Measurements from ENCODE around the gene CLMP.
A peak's percentile ranks its signal among the peaks of the same experiment; 100 is the strongest.
"Not testable (repeated sequence)": the region's sequence is repeated elsewhere in the genome, so short reads cannot be mapped to it uniquely, and the experiment has no call there.

The CLMP gene

GRCh38 chr11:123132034-123132766, 62.8 kb downstream of the CLMP start:
- not testable (repeated sequence) for DNase-seq

DNA sequence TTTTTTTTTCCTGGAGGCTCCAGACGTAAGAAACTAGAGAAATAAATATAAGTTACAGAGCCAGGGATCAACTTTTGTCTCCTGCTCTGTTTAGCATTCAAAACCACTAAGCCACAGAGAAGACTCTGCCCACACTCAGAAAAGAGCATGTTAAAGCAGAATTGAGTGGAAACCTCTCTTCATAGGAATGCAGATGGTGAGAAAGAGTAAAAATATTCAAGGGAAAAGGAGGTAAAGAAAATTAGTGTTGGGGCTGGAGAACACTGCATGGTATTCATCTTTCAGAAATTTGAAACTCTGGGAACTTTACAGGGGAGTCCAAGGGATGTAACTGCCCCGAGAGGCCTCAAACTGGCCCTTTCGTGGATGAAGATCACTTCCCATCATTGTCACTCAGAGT, 65.1 kb downstream of the CLMP start:
- peak; percentile 86 for DNase-seq

DNA sequence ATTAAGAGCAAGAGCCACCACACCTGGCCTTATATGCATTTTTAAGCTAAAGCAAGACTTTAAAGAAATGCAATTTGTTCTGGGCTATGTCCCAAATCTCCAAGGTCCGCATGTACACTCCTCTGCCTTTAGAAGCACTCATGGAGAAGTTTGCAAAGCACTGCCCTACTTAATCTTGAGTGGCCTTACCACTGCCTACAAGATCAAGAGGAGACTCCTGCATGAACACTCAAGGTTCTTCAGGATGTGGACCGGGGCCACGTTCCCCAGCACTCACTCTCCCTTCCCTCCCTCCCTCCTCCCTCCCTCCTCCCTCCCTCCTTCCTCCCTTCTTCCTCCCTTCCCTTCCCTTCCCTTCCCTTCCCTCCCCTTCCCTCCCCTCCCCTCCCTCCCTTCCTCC, 69.9 kb downstream of the CLMP start:
- no peak for DNase-seq

GRCh38 chr11:123122852-123123251, 72.2 kb downstream of the CLMP start:
- DNase-seq, result no peak

DNA sequence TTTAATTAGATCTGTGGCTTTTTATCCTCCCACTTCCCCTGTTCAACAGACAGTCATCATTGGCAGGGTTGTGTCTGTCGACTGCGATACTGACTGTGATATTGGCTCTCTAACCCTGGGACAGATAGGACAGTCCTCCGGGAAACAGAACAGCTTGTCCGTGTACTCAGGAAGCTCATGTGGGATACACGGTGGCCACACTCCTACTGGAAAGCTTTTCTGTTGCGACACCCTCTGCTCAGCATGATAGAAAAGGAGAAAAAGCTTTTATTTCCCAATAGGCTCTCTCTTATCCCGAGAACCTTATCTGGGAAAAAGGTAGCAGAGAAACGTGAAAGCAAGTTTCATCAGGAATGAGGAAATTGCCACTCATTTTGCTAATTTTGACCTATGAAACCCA, 72.7 kb downstream of the CLMP start:
- DNase-seq, result peak; percentile 42

- no peak for DNase-seq
These were observed 78.6 kb downstream of the CLMP start for GRCh38 chr11:123116486-123116885.

- DNase-seq, result peak; percentile 46
These were observed 83.6 kb downstream of the CLMP start for GRCh38 chr11:123111465-123111864.

- DNase-seq, result no peak
These were observed 84.7 kb downstream of the CLMP start for GRCh38 chr11:123110397-123110796.

DNA sequence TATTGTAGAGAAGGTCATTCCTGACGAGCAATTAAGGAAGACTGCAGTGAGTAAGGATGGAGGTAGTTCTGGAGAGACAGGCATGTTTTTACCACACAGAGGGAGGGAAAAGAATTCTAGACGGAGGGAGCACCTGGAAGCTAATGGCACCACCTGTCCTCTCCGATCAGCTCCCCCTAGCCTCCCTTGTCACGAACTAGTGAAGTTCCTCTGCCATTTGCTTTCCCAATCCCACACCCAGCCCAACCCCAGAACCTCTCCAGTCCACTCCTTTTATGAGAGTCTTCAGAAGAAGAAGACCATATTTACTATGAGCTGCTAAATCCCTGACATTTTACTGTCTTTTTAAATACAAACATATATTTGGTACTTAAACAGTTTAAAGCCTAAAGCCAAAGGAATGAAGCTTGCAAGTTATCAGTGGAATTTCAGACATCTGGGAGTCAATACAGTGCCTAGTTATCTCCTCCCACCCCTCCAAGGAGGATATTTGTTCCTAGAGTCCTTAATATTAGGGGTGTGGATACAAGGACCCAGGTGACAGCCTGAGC, 87.0 kb downstream of the CLMP start:
- no peak for DNase-seq

- no peak for DNase-seq
These were observed 90.4 kb downstream of the CLMP start for GRCh38 chr11:123104697-123105096.

DNA sequence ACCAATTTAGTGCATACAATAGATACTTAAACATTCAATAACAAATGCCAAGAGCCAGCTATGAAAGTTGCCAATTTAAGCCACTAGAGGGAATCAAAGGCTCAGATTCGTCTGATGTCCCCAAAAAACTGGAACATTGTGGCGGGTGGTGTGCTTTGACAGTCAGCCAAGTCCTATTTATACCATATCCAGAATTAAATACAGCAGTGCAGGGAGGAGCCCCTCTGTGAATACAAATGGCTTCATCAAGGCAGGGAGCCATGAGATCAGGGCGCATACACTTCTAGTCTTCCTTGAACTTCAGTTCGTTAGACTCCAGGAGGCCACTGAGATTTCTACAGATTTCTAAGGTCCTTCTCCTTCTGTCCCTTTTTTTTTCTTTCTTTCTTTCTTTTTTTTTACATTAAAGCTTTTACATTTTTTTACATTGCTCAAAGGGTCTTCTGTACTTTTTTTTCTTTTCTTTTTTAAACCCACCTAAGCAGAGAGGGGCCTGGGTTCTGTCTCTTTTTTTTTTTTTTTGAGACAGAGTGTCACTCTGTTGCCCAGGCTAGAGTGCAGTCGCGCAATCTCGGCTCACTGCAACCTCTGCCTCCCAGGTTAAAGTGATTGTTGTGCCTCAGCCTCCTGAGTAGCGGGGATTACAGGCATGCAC, 91.6 kb downstream of the CLMP start:
- DNase-seq, result peak; percentile 91

- no peak for DNase-seq
These were observed 94.5 kb downstream of the CLMP start for GRCh38 chr11:123100379-123101085.

GRCh38 chr11:123098990-123099389, 96.1 kb downstream of the CLMP start:
- DNase-seq, result no peak

GRCh38 chr11:123093739-123094138, 101.3 kb downstream of the CLMP start:
- DNase-seq, result no peak

DNA sequence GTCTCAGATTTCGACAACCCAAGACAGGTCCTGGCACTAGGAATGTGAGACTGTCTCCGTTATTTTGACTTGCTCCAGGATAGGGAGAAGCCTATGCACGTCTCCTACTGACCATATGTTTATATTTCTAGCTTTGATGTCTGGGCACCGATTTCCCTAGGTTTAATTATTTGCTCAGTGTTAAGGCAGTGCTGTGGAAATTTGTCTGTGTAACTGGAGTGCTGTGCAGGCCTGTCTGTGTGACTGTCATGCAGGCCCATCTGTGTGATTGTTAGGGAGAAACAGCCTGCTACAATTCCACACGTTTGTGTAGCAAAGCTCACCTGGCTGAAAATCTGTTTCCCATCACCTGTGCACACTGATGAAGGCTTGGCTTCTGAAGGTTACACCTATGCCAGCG, 103.5 kb downstream of the CLMP start:
- DNase-seq, result no peak

- not testable (repeated sequence) for DNase-seq
These were observed 104.9 kb downstream of the CLMP start for GRCh38 chr11:123090168-123090567.

DNA sequence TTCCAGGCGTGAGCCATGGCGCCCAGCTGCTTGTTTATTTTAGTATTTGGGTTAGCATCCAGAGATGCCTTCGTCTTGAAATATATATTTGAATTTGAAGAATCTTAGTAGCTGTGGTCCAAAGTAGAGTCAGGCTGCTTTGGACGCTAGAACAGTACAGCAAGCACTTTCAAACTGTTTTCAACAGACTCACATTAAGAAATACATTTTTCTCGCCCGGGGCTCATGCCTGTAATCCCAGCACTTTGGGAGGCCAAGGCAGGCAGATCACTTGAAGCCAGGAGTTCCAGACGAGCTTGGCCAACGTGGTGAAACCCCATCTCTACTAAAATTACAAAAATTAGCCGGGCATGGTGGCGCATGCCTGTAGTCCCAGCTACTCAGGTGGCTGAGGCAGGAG, 106.2 kb downstream of the CLMP start:
- not testable (repeated sequence) for DNase-seq

DNA sequence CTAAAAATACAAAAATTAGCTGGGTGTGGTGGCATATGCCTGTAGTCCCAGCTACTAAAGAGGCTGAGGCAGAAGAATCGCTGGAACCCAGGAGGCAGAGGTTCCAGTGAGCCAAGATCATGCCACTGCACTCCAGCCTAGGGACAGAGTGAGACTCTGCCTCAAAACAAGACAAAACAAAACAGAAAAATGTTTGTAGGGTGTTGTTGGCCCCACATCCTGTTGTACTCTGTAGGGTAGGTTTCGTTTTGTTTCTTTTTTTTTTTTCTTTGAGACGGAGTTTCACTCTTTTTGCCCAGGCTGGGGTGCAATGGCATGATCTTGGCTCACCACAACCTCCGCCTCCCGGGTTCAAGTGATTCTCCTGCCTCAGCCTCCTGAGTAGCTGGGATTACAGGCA, 107.4 kb downstream of the CLMP start:
- not testable (repeated sequence) for DNase-seq

GRCh38 chr11:123086305-123086704, 108.7 kb downstream of the CLMP start:
- DNase-seq, result no peak

DNA sequence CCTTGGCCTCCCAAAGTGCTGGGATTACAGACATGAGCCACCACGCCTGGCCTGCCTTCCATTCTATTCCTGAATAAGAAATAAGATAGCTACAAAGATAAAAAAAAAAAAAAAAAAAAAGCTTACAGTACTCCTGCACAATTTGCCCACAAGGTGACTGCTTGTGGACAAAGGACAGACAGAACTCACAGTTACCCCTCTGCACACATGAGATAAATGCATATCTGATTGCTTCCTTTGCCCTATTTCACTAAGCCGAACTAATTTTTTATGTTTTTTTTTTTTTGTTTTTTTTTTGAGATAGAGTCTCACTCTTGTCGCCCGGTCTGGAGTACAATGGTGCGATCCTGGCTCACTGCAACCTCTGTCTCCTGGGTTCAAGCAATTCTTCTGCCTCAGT, 109.6 kb downstream of the CLMP start:
- DNase-seq, result no peak

- no peak for DNase-seq
These were observed 110.6 kb downstream of the CLMP start for GRCh38 chr11:123084454-123084853.

DNA sequence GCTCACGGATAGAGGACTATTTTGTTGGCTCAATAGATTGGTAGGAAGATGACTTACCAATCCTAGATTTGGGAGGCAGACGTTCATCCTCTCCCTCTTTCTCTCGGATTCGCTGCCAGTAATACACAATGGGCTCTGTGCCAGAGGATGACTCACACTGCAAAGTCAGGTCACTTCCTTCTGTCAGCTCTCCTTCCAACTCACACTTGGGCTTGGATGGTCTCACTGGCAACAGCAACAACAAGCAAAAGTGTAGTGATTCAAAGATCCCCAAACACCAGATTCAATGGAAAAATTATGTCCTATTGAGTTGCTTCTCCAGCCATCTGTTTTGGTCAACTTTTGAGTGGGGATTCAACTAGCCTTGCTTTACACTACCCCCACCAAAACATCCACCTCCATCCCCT, 111.4 kb downstream of the CLMP start:
- peak; percentile 91 for DNase-seq

GRCh38 chr11:123082977-123083376, 112.1 kb downstream of the CLMP start:
- no peak for DNase-seq
